Neural cell (in vitro differentiated cells): Measurements from ENCODE around the gene YKT6. TPM values are rescaled to one million over a fixed set of nuclear protein-coding genes. Genes with fewer than 3 reads are reported as not detected.

ENCODE experiments used
- H2AFZ ChIP-seq: fragments of 200-600, 300-800 bp; sonication (generic), shearing (Covaris generic); 2 replicates; pipeline ENCODE4 v1.6.0; 2014; ENCODE audit warnings: low read depth, mild to moderate bottlenecking, antibody characterized with exemption, low read length, moderate library complexity
- H3F3A ChIP-seq: fragments of 200-600 bp; shearing (Covaris generic); 2 replicates; pipeline ENCODE4 v1.6.1; 2016; ENCODE audit warnings: mild to moderate bottlenecking, moderate library complexity, mixed read lengths, antibody characterized with exemption, low read length; ENCODE audit not compliant: insufficient read depth, poor library complexity, severe bottlenecking
- H3K27ac ChIP-seq: fragments of 200-600, 300-800 bp; sonication (generic), shearing (Covaris generic); 2 replicates; pipeline ENCODE4 v1.5.1; 2014; ENCODE audit warnings: mild to moderate bottlenecking, low read length, moderate library complexity
- H3K27me3 ChIP-seq: fragments of 300-800, 200-600 bp; sonication (generic), shearing (Covaris generic); 2 replicates; pipeline ENCODE4 v1.6.0; 2014; ENCODE audit warnings: mild to moderate bottlenecking, low read depth, low read length, moderate library complexity; ENCODE audit not compliant: insufficient read depth
- H3K36me3 ChIP-seq: fragments of 300-800, 200-600 bp; sonication (generic), shearing (Covaris generic); 2 replicates; pipeline ENCODE4 v1.5.1; 2014; ENCODE audit warnings: mild to moderate bottlenecking, antibody characterized with exemption, low read length, moderate library complexity; ENCODE audit not compliant: insufficient read depth
- H3K4me2 ChIP-seq: fragments of 300-800, 200-600 bp; sonication (generic), shearing (Covaris generic); 2 replicates; pipeline ENCODE4 v1.6.0; 2014; ENCODE audit warnings: mild to moderate bottlenecking, low read length
- H3K4me3 ChIP-seq: fragments of 300-800, 200-600 bp; sonication (generic), shearing (Covaris generic); 2 replicates; pipeline ENCODE4 v1.5.1; 2014; ENCODE audit warnings: mild to moderate bottlenecking, low read length, moderate library complexity
- H3K79me2 ChIP-seq: fragments of 200-600 bp; shearing (Covaris generic); replicated peaks from 2 replicates; pipeline ENCODE4 v1.6.0; 2014; ENCODE audit warnings: mild to moderate bottlenecking, low read length, moderate library complexity; ENCODE audit not compliant: insufficient read depth
- H3K9ac ChIP-seq: fragments of 300-800, 200-600 bp; sonication (generic), shearing (Covaris generic); 2 replicates; pipeline ENCODE4 v1.6.1; 2016; ENCODE audit warnings: mild to moderate bottlenecking, low read length, mixed read lengths
- H3K9me2 ChIP-seq: fragments of 200-600 bp; shearing (Covaris generic); 2 replicates; pipeline ENCODE4 v1.6.1; 2016; ENCODE audit warnings: mild to moderate bottlenecking, low read length, mixed read lengths; ENCODE audit not compliant: insufficient read depth
- H3K9me3 ChIP-seq: fragments of 200-600, 300-800 bp; sonication (generic), shearing (Covaris generic); 2 replicates; pipeline ENCODE4 v1.6.1; 2016; ENCODE audit warnings: mild to moderate bottlenecking, mixed run types, low read length, moderate library complexity, mixed read lengths
- H4K20me1 ChIP-seq: fragments of 200-600 bp; shearing (Covaris generic); 2 replicates; pipeline ENCODE4 v1.6.1; 2016; ENCODE audit warnings: mild to moderate bottlenecking, mixed run types; ENCODE audit not compliant: insufficient read depth
- CTCF ChIP-seq: fragments of 450-650 bp; IDR thresholded peaks from 2 replicates; pipeline ENCODE4 v1.5.1; 2014; ENCODE audit warnings: antibody characterized with exemption, mild to moderate bottlenecking, moderate library complexity; ENCODE audit not compliant: poor library complexity, severe bottlenecking
- EP300 ChIP-seq: fragments of 450-650 bp; conservative IDR thresholded peaks from 2 replicates; pipeline ENCODE4 v1.6.1; 2014; ENCODE audit warnings: antibody characterized with exemption, mild to moderate bottlenecking, moderate library complexity; ENCODE audit not compliant: poor library complexity, severe bottlenecking
- EZH2 ChIP-seq: fragments of 200-600, 300-800 bp; shearing (Covaris generic), sonication (generic); IDR thresholded peaks from 2 replicates; pipeline ENCODE4 v1.6.1; 2014; ENCODE audit warnings: antibody characterized with exemption, low read length, borderline replicate concordance, mild to moderate bottlenecking; ENCODE audit not compliant: insufficient read depth, poor library complexity, severe bottlenecking
- MXI1 ChIP-seq: fragments of 450-650 bp; conservative IDR thresholded peaks from 2 replicates; pipeline ENCODE4 v1.6.1; 2014; ENCODE audit warnings: antibody characterized with exemption, mild to moderate bottlenecking; ENCODE audit not compliant: poor library complexity, severe bottlenecking
- POLR2AphosphoS5 ChIP-seq: IDR thresholded peaks from 2 replicates; pipeline ENCODE4 v1.6.1; 2012
- RAD21 ChIP-seq: fragments of 450-650 bp; conservative IDR thresholded peaks from 2 replicates; pipeline ENCODE4 v1.6.1; 2014; ENCODE audit warnings: antibody characterized with exemption, mild to moderate bottlenecking, moderate library complexity
- REST ChIP-seq: IDR thresholded peaks from 2 replicates; pipeline ENCODE4 v1.6.1; 2012; ENCODE audit warnings: borderline replicate concordance
- SMC3 ChIP-seq: fragments of 450-650 bp; conservative IDR thresholded peaks from 2 replicates; pipeline ENCODE4 v1.6.1; 2014; ENCODE audit warnings: antibody characterized with exemption, mild to moderate bottlenecking, moderate library complexity; ENCODE audit not compliant: poor library complexity
- TAF1 ChIP-seq: IDR thresholded peaks from 2 replicates; pipeline ENCODE4 v1.6.1; 2012; ENCODE audit warnings: low read depth
- polyA plus RNA-seq: library from polyadenylated mRNA; depleted of rRNA; stranded (reverse); fragments of >200 nt; gene quantifications from 2 replicates; pipeline ENCODE4 v1.2.3, GENCODE V29; 2014

The YKT6 gene
- polyA plus RNA-seq, 1 donor from 2014 or later = 93.4 TPM

DNA sequence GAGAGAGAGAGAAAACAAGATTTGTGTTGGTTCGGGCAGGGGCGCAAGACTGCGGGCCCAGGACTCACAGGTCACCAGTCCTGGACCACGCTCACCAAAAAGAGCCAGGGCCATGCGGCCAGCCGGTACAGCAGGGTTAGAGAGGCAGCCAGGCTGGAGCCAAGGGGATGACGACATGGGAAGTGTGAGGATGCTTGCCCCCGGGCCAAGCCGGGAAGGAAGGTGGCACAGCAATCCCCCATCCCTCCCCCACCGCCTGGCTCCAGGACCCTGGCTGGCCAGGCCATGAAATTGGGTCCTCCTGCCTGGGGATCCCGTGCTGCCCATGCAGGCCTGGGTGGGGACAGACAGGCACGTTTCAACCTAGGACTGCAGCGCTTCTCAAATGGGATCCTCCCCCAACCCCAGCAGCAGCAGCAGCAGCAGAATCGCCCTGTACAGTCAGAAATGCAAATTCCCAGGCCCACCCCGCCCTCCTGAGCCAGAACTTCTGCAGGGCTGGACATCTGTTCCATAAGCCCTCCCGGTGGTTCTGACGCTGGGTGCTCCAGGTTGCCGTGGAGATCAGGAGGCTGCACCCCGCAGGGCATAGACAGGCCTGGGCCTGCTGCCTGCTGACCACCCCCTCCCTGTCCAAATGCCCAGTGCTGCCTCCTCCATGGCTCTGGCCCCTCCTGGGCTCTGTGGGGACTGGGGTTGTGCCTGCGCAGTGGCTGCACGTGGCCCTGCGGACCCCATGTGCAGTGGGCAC lies 35.0 kb downstream of the YKT6 start:
- Histone ChIP-seq H3K4me3 (no peak overlapping the region), H3K9me2 (no peaks in the 10 kb centered on the region), H3K9ac (no peak overlapping the region), H3K4me2 (no peak overlapping the region), H3K27me3 (no peaks in the 10 kb centered on the region), H3K79me2 (no peaks in the 10 kb centered on the region), H3K27ac (no peak overlapping the region), H3K9me3 (no peaks in the 10 kb centered on the region), H3F3A (no peaks in the 10 kb centered on the region), H3K36me3 (no peaks in the 10 kb centered on the region), H2AFZ (no peak overlapping the region), H4K20me1 (no peaks in the 10 kb centered on the region)
- TF ChIP-seq EP300 = no peak

- H3F3A ChIP-seq = no peaks in the 10 kb centered on the region
- H3K79me2 ChIP-seq = no peaks in the 10 kb centered on the region
- H3K4me2 ChIP-seq = no peak overlapping the region
- H3K9ac ChIP-seq = no peak overlapping the region
- no peaks in the 10 kb centered on the region for H3K9me2 ChIP-seq
- no peak overlapping the region for H2AFZ ChIP-seq
- no peaks in the 10 kb centered on the region for H3K27me3 ChIP-seq
- no peak for TF ChIP-seq TAF1
- H3K9me3 ChIP-seq = no peaks in the 10 kb centered on the region
- no peaks in the 10 kb centered on the region for H3K36me3 ChIP-seq
- H3K4me3 ChIP-seq = no peak overlapping the region
- no peak overlapping the region for H3K27ac ChIP-seq
- H4K20me1 ChIP-seq = no peaks in the 10 kb centered on the region
These were observed 35.6 kb downstream of the YKT6 start for GRCh38 chr7:44236333-44236728.

- TF ChIP-seq MXI1 (no peak), EZH2 (no peak), EP300 (no peak), SMC3 (no peak), POLR2AphosphoS5 (no peak), CTCF (no peak), REST (no peak), RAD21 (no peak), TAF1 (no peak)
- Histone ChIP-seq H4K20me1 (no peaks in the 10 kb centered on the region), H3K27ac (no peak overlapping the region), H3K4me3 (no peak overlapping the region), H3K79me2 (no peaks in the 10 kb centered on the region), H3K9ac (no peak overlapping the region), H3F3A (no peaks in the 10 kb centered on the region), H3K36me3 (no peaks in the 10 kb centered on the region), H3K9me3 (no peaks in the 10 kb centered on the region), H3K4me2 (no peak overlapping the region), H2AFZ (no peak overlapping the region), H3K9me2 (no peaks in the 10 kb centered on the region), H3K27me3 (no peaks in the 10 kb centered on the region)
These were observed 36.9 kb downstream of the YKT6 start for GRCh38 chr7:44237696-44238095.
